Gastrocnemius medialis (tissue), 4 donors: ENCODE results near the gene HS3ST2. TPM values are rescaled to one million over a fixed set of nuclear protein-coding genes. Genes with fewer than 3 reads are reported as not detected.
A peak's percentile ranks its signal among the peaks of the same experiment; 100 is the strongest.
"Not testable (repeated sequence)": the region's sequence is repeated elsewhere in the genome, so short reads cannot be mapped to it uniquely, and the experiment has no call there.

ENCODE experiments used
- ATAC-seq, 2 donors: fragments of 150-250 bp; one replicate each; pipeline ENCODE4 v1.9.1; 2016
- DNase-seq, 2 donors: peaks; one replicate each; pipeline ENCODE4 v3.0.0-alpha.2; 2019
- H3K27ac ChIP-seq, 4 donors: fragments of 200-600 bp; sonication (generic); 1 replicate in 1 of 4; 2 replicates in 3 of 4; pipeline ENCODE4 v1.5.1; 2016 to 2018; ENCODE audit warnings: mild to moderate bottlenecking in 2 of 4, moderate library complexity in 1 of 4
- H3K27me3 ChIP-seq, 3 donors: fragments of 200-600 bp; sonication (generic) in 2 of 3; 1 replicate in 1 of 3; 2 replicates in 2 of 3; pipeline versions ENCODE4 v1.5.1 to v1.6.0; 2016 to 2019; ENCODE audit warnings: mild to moderate bottlenecking in 1 of 3, moderate library complexity in 1 of 3
- H3K36me3 ChIP-seq, 2 donors: fragments of 200-600 bp; sonication (generic) in 1 of 2; one replicate each; pipeline ENCODE4 v1.5.1; 2017 to 2018
- H3K4me1 ChIP-seq, 2 donors: fragments of 200-600 bp; sonication (generic) in 1 of 2; one replicate each; pipeline ENCODE4 v1.5.1; 2016 to 2017; ENCODE audit warnings: mild to moderate bottlenecking in 2 of 2
- H3K4me3 ChIP-seq, 4 donors: fragments of 200-600 bp; sonication (generic) in 3 of 4; 1 replicate in 1 of 4; 2 replicates in 3 of 4; pipeline ENCODE4 v1.5.1; 2016 to 2019; ENCODE audit warnings: mild to moderate bottlenecking in 2 of 4
- H3K9me3 ChIP-seq, 3 donors: fragments of 200-600 bp; sonication (generic) in 2 of 3; 1 replicate in 1 of 3; 2 replicates in 2 of 3; pipeline ENCODE4 v1.5.1; 2016 to 2019
- POLR2A ChIP-seq, 2 donors: fragments of 450-650 bp; IDR thresholded peaks; one replicate each; pipeline ENCODE4 v1.6.1; 2017; ENCODE audit warnings: antibody characterized with exemption in 2 of 2, mild to moderate bottlenecking in 2 of 2, moderate library complexity in 2 of 2
- in situ Hi-C, 4 donors: fragments of 200-750 bp; cut with MboI; loops; one replicate each; pipeline versions ENCODE4 v1.15.0 to v1.8.0; 2017; ENCODE audit warnings: low sequenced_read_pairs in 4 of 4
- intact Hi-C: fragments of 100-400 bp; cut with DNase I; formaldehyde crosslinking; loops from one replicate; pipeline ENCODE4 v1.15.1; 2023; ENCODE audit warnings: low total_unique reads
- total RNA-seq, 4 donors: library from RNA; depleted of rRNA; stranded (reverse); fragments of >200 nt; gene quantifications; one replicate each; pipeline versions ENCODE4 v1.1.0 to v1.2.3, GENCODE V29; 2016
- TF ChIP-seq, protein P1 (sequence below), 5 experiments: fragments of 450-650 bp in 3 of 5; fragments of 200-600 bp in 2 of 5; sonication (generic) in 2 of 5; IDR thresholded peaks in 4 of 5; conservative IDR thresholded peaks in 1 of 5; 1 replicate in 4 of 5; 2 replicates in 1 of 5; pipeline ENCODE4 v1.5.1; 2016 to 2019; ENCODE audit warnings: antibody characterized with exemption in 5 of 5, mild to moderate bottlenecking in 3 of 5, moderate library complexity in 3 of 5

HS3ST2 gene
- total RNA-seq, 4 donors from 2014 or later = 0.13 to 0.20 TPM; not detected in 2

DNA sequence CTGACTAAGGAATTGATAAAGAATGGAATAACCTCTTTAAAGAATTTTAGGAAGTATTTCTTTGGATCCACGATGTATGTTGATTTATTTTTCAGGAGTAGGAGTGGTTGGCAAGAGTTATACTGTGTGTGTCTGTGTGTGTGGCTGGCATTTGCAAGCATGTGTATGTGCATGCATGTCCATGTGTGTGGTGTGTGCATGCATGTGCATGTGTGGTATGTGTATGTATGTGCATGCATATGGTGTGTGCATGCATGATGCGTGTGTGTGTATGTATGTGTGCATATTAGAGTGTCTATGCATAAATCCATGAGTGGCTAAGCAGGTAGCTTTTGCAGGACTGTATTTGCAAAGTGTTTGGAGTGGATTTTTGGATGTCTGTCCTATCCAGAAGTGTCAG is 120.8 kb downstream of the HS3ST2 start:
- in situ Hi-C loops = loop anchor here in 1 of 4 donors (25.0 kb wide), 1 partner anchor 103 kb away; no protein-coding TSS in a partner anchor
- H3K9me3 ChIP-seq = no peaks in the 10 kb centered on the region
- TF ChIP-seq, protein P1, sequence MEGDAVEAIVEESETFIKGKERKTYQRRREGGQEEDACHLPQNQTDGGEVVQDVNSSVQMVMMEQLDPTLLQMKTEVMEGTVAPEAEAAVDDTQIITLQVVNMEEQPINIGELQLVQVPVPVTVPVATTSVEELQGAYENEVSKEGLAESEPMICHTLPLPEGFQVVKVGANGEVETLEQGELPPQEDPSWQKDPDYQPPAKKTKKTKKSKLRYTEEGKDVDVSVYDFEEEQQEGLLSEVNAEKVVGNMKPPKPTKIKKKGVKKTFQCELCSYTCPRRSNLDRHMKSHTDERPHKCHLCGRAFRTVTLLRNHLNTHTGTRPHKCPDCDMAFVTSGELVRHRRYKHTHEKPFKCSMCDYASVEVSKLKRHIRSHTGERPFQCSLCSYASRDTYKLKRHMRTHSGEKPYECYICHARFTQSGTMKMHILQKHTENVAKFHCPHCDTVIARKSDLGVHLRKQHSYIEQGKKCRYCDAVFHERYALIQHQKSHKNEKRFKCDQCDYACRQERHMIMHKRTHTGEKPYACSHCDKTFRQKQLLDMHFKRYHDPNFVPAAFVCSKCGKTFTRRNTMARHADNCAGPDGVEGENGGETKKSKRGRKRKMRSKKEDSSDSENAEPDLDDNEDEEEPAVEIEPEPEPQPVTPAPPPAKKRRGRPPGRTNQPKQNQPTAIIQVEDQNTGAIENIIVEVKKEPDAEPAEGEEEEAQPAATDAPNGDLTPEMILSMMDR (IDR thresholded peaks at IDR 0.05 in 4 of 5, conservative IDR thresholded peaks at IDR 0.05 in 1 of 5) = no peak
- no peak for TF ChIP-seq POLR2A (IDR thresholded peaks at IDR 0.05)

DNA sequence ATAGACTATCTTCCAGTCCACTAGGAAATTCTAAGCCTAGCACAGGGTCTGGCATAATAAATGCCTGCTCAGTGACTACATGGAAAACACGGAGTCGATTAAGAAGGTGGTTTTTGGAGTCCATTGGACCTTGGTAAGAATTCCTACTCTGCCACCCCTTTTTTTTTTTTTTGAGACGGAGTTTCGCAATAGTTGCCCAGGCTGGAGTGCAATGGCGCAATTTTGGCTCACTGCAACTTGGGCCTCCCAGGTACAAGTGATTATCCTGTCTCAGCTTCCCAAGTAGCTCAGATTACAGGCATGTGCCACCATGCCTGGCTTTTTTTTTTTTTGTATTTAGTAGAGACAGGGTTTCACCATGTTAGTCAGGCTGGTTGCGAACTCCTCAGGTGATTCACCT is 123.2 kb downstream of the HS3ST2 start:
- no peak overlapping the region for H3K27ac ChIP-seq
- H3K9me3 ChIP-seq = no peaks in the 10 kb centered on the region
- in situ Hi-C loops (loop anchor here in 1 of 4 donors (25.0 kb wide), 1 partner anchor 100 kb away; no protein-coding TSS in a partner anchor), intact Hi-C loops (no loop called here)
- H3K36me3 ChIP-seq = no peaks in the 10 kb centered on the region
- H3K4me1 ChIP-seq = peaks cover 0 to 6% of the 10 kb centered on the region in 2 donors
- ATAC-seq = peak in 1 of 2 donors; percentile 21
- DNase-seq = no peak
- TF ChIP-seq POLR2A (IDR thresholded peaks at IDR 0.05) = no peak
- TF ChIP-seq, protein P1 (IDR thresholded peaks at IDR 0.05 in 4 of 5, conservative IDR thresholded peaks at IDR 0.05 in 1 of 5) = no peak
- no peak overlapping the region for H3K4me3 ChIP-seq
- H3K27me3 ChIP-seq = peaks cover 0 to 5% (median 0%) of the 10 kb centered on the region in 3 donors

More for the DNA sequence above, 120.8 kb downstream of the HS3ST2 start:
- no peaks in the 10 kb centered on the region for H3K36me3 ChIP-seq
- peaks cover 0 to 6% (median 0%) of the 10 kb centered on the region in 3 donors for H3K27me3 ChIP-seq
- DNase-seq = no peak
- ATAC-seq = no peak
- no peak overlapping the region for H3K4me3 ChIP-seq
- H3K27ac ChIP-seq = no peak overlapping the region
- intact Hi-C loops = no loop called here
- H3K4me1 ChIP-seq = peaks cover 0 to 6% of the 10 kb centered on the region in 2 donors

DNA sequence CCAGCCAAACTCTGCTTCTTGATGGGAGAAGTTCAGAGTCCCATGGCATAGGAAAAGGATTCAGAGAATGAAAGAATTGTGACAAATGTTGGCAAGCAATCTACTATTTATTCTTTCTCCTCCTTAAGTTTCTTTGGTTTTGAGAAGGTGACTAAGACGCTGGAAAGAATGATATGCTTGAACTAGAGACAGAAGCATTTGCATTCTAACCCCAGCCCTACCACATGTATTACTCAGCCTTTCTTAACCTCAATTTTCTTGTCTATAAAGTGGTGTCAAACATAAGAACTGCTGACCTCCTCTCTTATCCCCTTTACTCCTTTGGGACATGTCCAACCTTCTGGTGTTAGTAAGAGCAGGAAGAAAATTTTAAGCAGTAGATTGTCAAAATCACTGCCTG is 124.7 kb downstream of the HS3ST2 start:
- intact Hi-C loops = no loop called here
- TF ChIP-seq POLR2A (IDR thresholded peaks at IDR 0.05) = no peak
- TF ChIP-seq, protein P1 (IDR thresholded peaks at IDR 0.05 in 4 of 5, conservative IDR thresholded peaks at IDR 0.05 in 1 of 5) = no peak
- Histone ChIP-seq H3K4me3 (no peak overlapping the region), H3K9me3 (no peaks in the 10 kb centered on the region), H3K4me1 (no peaks in the 10 kb centered on the region), H3K27me3 (no peaks in the 10 kb centered on the region), H3K27ac (no peak overlapping the region), H3K36me3 (no peaks in the 10 kb centered on the region)
- no peak for DNase-seq
- in situ Hi-C loops = loop anchor here in 1 of 4 donors (25.0 kb wide), 1 partner anchor 99 kb away; no protein-coding TSS in a partner anchor
- ATAC-seq = no peak

DNA sequence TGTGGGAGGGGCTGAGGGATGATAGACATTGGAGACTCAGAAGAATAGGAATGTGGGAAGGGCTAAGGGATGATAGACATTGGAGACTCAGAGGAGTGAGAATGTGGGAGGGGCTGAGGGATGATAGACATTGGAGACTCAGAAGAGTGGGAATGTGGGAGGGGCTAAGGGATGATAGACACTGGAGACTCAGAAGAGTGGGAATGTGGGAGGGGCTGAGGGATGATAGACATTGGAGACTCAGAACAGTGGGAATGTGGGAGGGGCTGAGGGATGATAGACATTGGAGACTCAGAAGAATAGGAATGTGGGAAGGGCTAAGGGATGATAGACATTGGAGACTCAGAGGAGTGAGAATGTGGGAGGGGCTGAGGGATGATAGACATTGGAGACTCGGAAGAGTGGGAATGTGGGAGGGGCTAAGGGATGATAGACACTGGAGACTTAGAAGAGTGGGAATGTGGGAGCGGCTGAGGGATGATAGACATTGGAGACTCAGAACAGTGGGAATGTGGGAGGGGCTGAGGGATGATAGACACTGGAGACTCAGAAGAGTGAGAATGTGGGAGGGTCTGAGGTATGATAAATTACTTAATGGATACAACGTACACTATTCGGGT is 125.9 kb downstream of the HS3ST2 start:
- H3K36me3 ChIP-seq, H3K4me3 ChIP-seq, DNase-seq, intact Hi-C loops, H3K9me3 ChIP-seq, H3K4me1 ChIP-seq, ATAC-seq, H3K27me3 ChIP-seq, H3K27ac ChIP-seq: not testable (repeated sequence)
- in situ Hi-C loops = loop anchor here in 1 of 4 donors (25.0 kb wide), 1 partner anchor 97 kb away; no protein-coding TSS in a partner anchor

DNA sequence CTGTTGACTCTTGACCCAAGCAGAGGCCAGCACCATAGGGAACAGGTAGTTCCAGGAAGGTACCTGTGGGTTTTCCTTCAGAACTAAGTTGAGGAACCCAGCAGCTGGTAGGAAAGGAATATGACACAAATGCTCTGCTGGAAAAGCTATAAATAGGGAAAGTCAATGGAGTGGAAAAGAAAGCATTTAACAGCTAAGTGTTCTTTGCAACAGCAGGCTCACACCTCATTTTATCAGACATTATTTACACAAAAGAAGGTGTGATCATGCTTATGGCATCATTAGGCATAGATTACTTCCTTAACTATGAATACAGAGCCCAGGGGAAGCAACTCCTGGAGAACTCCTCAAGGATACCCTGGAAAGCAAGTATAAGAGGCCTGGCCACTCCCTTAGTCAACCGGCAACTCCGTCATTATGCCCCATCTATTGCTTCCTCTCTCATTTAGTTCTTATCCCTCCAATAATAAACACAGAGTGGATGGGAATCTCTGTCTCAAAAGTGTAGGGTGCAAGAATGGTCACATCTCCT is 128.1 kb downstream of the HS3ST2 start:
- no peaks in the 10 kb centered on the region for H3K4me1 ChIP-seq
- ATAC-seq (no peak), DNase-seq (no peak)
- in situ Hi-C loops (loop anchor here in 1 of 4 donors (25.0 kb wide), 1 partner anchor 95 kb away; no protein-coding TSS in a partner anchor), intact Hi-C loops (no loop called here)
- H3K4me3 ChIP-seq = no peak overlapping the region
- no peaks in the 10 kb centered on the region for H3K27me3 ChIP-seq
- no peaks in the 10 kb centered on the region for H3K9me3 ChIP-seq
- H3K36me3 ChIP-seq = no peaks in the 10 kb centered on the region
- no peak overlapping the region for H3K27ac ChIP-seq
- TF ChIP-seq, protein P1 (IDR thresholded peaks at IDR 0.05 in 4 of 5, conservative IDR thresholded peaks at IDR 0.05 in 1 of 5) = no peak
- no peak for TF ChIP-seq POLR2A (IDR thresholded peaks at IDR 0.05)
